ENCODE data around the gene ABCC8. TPM values are rescaled to one million over a fixed set of nuclear protein-coding genes. Genes with fewer than 3 reads are reported as not detected.

ABCC8 gene
- total and polyA plus RNA-seq, 2 donors (not counting 3 experiments of a cell fraction or from before 2014, with no cell fraction given) = not detected

DNA sequence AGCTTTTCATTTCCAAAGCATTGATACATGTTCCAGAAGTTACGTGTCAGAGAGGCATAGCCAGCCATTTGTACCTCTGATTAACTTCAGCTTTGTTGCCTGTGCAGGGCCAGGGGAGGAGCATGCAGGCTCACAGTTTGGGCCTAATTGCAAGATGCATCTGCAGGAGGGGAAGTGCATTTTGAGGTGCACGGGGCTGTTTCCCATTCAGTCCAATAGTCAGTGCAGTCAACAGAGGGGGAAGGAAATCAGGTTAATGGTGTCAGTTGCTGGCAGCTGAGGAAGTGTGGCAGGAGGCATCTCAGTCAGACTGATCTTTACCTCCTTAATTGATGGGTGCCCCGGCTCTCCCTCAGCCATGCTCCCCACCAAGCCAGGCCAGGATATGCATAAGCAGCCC is 39.3 kb downstream of the ABCC8 start:
- POLR2A ChIA-PET = no interaction called here
- Histone ChIP-seq H3K27me3 (ENCODE audit: control insufficient read depth in 2 of 2, insufficient read depth in 2 of 2, low read length in 2 of 2) (peaks cover 0 to 6% of the 10 kb centered on the region in 2 experiments), H3K79me2 (ENCODE audit: control insufficient read depth, insufficient read depth, low read length) (no peaks in the 10 kb centered on the region), H3K4me3 (replicated peaks in 1 of 3; ENCODE audit: insufficient read depth in 1 of 3, low read depth in 1 of 3, low read length in 3 of 3) (no peak overlapping the region), H3K4me1 (ENCODE audit: control insufficient read depth, extremely low read depth, insufficient read depth, low read length) (no peaks in the 10 kb centered on the region), H3K9me3 (replicated peaks; ENCODE audit: control insufficient read depth, insufficient read depth, low read length) (no peaks in the 10 kb centered on the region), H3K36me3 (ENCODE audit: control insufficient read depth in 2 of 2, extremely low read depth in 1 of 2, insufficient read depth in 2 of 2, low read length in 2 of 2) (no peaks in the 10 kb centered on the region), H4K20me1 (replicated peaks; ENCODE audit: control insufficient read depth, extremely low read depth, insufficient read depth, low read length) (no peaks in the 10 kb centered on the region), H3K9me1 (replicated peaks; ENCODE audit: control insufficient read depth, extremely low read depth, insufficient read depth, low read length) (no peaks in the 10 kb centered on the region), H3K27ac (ENCODE audit: insufficient read depth, low read depth, low read length) (no peak overlapping the region), H2AFZ (ENCODE audit: low read depth, low read length) (no peak overlapping the region), H3K9ac (replicated peaks; ENCODE audit: extremely low read depth, insufficient read depth, low read length) (no peak overlapping the region), H3K4me2 (ENCODE audit: insufficient read depth, low read length) (no peak overlapping the region)
- dilution Hi-C loops (cut with MboI; ENCODE audit: extremely low pct_ligation_motif_present, low sequenced_read_pairs) (no loop called here), intact Hi-C loops (cut with micrococcal nuclease) (no loop called here)
- CTCF ChIA-PET = no interaction called here
- DNase-seq (ENCODE audit: low read depth, low spot score) (no peak), FAIRE-seq (no peak)
- TF ChIP-seq FOS (IDR thresholded peaks at IDR 0.05; ENCODE audit: borderline replicate concordance, insufficient read depth, low read length) = no peak
- no peak for TF ChIP-seq EZH2 (IDR thresholded peaks at IDR 0.05; ENCODE audit: borderline replicate concordance, low read depth, low read length, severe bottlenecking)
- no peak for TF ChIP-seq GATA2 (IDR thresholded peaks at IDR 0.05; ENCODE audit: insufficient read depth, insufficient read length, low read depth, low read length)
- no TSS peak for BruUV-seq (replicated peaks)

DNA sequence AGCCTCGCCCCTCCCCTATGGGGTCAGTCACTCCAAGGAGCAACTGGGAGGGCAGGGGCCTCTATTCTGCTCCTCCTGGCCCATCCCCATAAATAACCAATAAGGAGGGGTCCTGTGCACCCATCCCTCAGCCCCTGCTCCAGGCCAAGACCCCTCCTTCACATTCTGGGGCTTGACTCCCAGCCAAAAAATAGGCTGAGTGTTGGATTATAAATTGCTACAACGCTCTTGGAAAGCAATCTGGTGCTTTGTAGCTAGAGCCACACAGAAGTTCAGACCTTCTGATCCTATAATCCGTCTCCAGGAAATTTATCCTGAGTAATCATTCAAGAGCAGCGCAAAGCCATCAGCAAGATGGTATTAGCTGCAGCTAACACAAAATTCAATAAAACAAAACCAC is 42.5 kb downstream of the ABCC8 start:
- Histone ChIP-seq H3K79me2 (ENCODE audit: control insufficient read depth, insufficient read depth, low read length) (no peaks in the 10 kb centered on the region), H3K4me2 (ENCODE audit: insufficient read depth, low read length) (no peak overlapping the region), H3K9me3 (replicated peaks; ENCODE audit: control insufficient read depth, insufficient read depth, low read length) (no peaks in the 10 kb centered on the region), H3K4me1 (ENCODE audit: control insufficient read depth, extremely low read depth, insufficient read depth, low read length) (no peaks in the 10 kb centered on the region), H2AFZ (ENCODE audit: low read depth, low read length) (no peak overlapping the region), H3K27ac (ENCODE audit: insufficient read depth, low read depth, low read length) (no peak overlapping the region), H3K9ac (replicated peaks; ENCODE audit: extremely low read depth, insufficient read depth, low read length) (no peak overlapping the region), H3K27me3 (ENCODE audit: control insufficient read depth in 2 of 2, insufficient read depth in 2 of 2, low read length in 2 of 2) (peaks cover 0 to 5% of the 10 kb centered on the region in 2 experiments), H3K4me3 (replicated peaks in 1 of 3; ENCODE audit: insufficient read depth in 1 of 3, low read depth in 1 of 3, low read length in 3 of 3) (no peak overlapping the region), H4K20me1 (replicated peaks; ENCODE audit: control insufficient read depth, extremely low read depth, insufficient read depth, low read length) (no peaks in the 10 kb centered on the region), H3K36me3 (ENCODE audit: control insufficient read depth in 2 of 2, extremely low read depth in 1 of 2, insufficient read depth in 2 of 2, low read length in 2 of 2) (no peaks in the 10 kb centered on the region), H3K9me1 (replicated peaks; ENCODE audit: control insufficient read depth, extremely low read depth, insufficient read depth, low read length) (no peaks in the 10 kb centered on the region)
- DNase-seq (ENCODE audit: low read depth, low spot score) = no peak
- TF ChIP-seq, protein P1, sequence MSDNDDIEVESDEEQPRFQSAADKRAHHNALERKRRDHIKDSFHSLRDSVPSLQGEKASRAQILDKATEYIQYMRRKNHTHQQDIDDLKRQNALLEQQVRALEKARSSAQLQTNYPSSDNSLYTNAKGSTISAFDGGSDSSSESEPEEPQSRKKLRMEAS (IDR thresholded peaks at IDR 0.05; ENCODE audit: insufficient read depth, insufficient read length) = no peak
- TF ChIP-seq FOS (IDR thresholded peaks at IDR 0.05; ENCODE audit: borderline replicate concordance, insufficient read depth, low read length) (no peak), GATA2 (IDR thresholded peaks at IDR 0.05; ENCODE audit: insufficient read depth, insufficient read length, low read depth, low read length) (no peak), MYC (IDR thresholded peaks at IDR 0.05; ENCODE audit: low read depth, low read length) (no peak), POLR2A (IDR thresholded peaks at IDR 0.05; ENCODE audit: low read depth, low read length) (no peak)
- no peak for FAIRE-seq
- ChIA-PET CTCF (no interaction called here), POLR2A (no interaction called here)
- intact Hi-C loops (cut with micrococcal nuclease) (no loop called here), dilution Hi-C loops (cut with MboI; ENCODE audit: extremely low pct_ligation_motif_present, low sequenced_read_pairs) (no loop called here)
- BruUV-seq (replicated peaks) = no TSS peak

Data from endothelial cell of umbilical vein (primary cell).